Measurements from ENCODE around the gene S100A3. TPM values are rescaled to one million over a fixed set of nuclear protein-coding genes. Genes with fewer than 3 reads are reported as not detected.

S100A3 gene
- total and polyA plus RNA-seq, 2 of the 8 experiments (the other 6 are each of a cell fraction or from before 2014, with no cell fraction given): 0.26 to 0.47 TPM

DNA sequence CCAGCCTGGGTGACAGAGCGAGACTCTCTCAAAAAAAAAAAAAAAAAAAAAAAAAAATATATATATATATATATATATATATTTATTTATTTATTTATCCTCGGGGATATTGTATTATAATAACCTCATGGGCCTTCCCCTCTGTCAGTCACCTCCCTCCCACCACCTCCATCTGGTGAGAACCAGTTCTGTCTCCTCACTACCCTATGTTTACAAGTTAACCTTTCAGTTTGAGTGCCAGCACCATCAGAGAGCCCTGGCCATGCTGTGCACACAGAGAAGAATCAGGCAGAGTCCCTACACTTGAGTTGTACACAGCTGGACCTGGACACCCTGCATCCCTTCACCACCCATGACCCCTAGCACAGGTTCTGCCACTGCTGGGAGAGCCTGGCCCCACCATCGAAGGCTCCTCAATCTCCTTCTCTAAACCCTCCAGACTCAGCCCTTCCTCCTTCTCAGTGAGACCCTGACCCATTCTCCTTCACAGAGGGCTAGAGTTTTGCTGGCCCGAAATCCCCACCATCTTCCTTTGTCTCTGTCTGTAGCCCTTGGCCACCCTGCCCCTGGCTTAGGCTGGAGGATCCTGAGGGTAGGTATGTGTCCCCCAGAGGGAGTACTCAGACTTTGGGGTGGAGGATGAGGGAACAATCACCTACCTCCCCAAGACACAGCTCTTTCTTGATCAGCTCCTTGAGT, 9.5 kb downstream of the S100A3 start (continued):
- TF ChIP-seq, protein P1, sequence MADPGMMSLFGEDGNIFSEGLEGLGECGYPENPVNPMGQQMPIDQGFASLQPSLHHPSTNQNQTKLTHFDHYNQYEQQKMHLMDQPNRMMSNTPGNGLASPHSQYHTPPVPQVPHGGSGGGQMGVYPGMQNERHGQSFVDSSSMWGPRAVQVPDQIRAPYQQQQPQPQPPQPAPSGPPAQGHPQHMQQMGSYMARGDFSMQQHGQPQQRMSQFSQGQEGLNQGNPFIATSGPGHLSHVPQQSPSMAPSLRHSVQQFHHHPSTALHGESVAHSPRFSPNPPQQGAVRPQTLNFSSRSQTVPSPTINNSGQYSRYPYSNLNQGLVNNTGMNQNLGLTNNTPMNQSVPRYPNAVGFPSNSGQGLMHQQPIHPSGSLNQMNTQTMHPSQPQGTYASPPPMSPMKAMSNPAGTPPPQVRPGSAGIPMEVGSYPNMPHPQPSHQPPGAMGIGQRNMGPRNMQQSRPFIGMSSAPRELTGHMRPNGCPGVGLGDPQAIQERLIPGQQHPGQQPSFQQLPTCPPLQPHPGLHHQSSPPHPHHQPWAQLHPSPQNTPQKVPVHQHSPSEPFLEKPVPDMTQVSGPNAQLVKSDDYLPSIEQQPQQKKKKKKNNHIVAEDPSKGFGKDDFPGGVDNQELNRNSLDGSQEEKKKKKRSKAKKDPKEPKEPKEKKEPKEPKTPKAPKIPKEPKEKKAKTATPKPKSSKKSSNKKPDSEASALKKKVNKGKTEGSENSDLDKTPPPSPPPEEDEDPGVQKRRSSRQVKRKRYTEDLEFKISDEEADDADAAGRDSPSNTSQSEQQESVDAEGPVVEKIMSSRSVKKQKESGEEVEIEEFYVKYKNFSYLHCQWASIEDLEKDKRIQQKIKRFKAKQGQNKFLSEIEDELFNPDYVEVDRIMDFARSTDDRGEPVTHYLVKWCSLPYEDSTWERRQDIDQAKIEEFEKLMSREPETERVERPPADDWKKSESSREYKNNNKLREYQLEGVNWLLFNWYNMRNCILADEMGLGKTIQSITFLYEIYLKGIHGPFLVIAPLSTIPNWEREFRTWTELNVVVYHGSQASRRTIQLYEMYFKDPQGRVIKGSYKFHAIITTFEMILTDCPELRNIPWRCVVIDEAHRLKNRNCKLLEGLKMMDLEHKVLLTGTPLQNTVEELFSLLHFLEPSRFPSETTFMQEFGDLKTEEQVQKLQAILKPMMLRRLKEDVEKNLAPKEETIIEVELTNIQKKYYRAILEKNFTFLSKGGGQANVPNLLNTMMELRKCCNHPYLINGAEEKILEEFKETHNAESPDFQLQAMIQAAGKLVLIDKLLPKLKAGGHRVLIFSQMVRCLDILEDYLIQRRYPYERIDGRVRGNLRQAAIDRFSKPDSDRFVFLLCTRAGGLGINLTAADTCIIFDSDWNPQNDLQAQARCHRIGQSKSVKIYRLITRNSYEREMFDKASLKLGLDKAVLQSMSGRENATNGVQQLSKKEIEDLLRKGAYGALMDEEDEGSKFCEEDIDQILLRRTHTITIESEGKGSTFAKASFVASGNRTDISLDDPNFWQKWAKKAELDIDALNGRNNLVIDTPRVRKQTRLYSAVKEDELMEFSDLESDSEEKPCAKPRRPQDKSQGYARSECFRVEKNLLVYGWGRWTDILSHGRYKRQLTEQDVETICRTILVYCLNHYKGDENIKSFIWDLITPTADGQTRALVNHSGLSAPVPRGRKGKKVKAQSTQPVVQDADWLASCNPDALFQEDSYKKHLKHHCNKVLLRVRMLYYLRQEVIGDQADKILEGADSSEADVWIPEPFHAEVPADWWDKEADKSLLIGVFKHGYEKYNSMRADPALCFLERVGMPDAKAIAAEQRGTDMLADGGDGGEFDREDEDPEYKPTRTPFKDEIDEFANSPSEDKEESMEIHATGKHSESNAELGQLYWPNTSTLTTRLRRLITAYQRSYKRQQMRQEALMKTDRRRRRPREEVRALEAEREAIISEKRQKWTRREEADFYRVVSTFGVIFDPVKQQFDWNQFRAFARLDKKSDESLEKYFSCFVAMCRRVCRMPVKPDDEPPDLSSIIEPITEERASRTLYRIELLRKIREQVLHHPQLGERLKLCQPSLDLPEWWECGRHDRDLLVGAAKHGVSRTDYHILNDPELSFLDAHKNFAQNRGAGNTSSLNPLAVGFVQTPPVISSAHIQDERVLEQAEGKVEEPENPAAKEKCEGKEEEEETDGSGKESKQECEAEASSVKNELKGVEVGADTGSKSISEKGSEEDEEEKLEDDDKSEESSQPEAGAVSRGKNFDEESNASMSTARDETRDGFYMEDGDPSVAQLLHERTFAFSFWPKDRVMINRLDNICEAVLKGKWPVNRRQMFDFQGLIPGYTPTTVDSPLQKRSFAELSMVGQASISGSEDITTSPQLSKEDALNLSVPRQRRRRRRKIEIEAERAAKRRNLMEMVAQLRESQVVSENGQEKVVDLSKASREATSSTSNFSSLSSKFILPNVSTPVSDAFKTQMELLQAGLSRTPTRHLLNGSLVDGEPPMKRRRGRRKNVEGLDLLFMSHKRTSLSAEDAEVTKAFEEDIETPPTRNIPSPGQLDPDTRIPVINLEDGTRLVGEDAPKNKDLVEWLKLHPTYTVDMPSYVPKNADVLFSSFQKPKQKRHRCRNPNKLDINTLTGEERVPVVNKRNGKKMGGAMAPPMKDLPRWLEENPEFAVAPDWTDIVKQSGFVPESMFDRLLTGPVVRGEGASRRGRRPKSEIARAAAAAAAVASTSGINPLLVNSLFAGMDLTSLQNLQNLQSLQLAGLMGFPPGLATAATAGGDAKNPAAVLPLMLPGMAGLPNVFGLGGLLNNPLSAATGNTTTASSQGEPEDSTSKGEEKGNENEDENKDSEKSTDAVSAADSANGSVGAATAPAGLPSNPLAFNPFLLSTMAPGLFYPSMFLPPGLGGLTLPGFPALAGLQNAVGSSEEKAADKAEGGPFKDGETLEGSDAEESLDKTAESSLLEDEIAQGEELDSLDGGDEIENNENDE (IDR thresholded peaks at IDR 0.05; ENCODE audit: insufficient replicate concordance, low read length): no peak
- TF ChIP-seq PHF8 (conservative IDR thresholded peaks at IDR 0.05; ENCODE audit: low read depth, low read length): no peak
- no peak for TF ChIP-seq POLR2AphosphoS5 (IDR thresholded peaks at IDR 0.05; ENCODE audit: low read depth, low read length)
- no peak for TF ChIP-seq RXRA (IDR thresholded peaks at IDR 0.05; ENCODE audit: insufficient read depth, low read depth, low read length)
- no peak for TF ChIP-seq E2F6 (IDR thresholded peaks at IDR 0.05)
- TF ChIP-seq YY1 (IDR thresholded peaks at IDR 0.05; ENCODE audit: low read depth, low read length): no peak

All from H1 (cell line).